Measurements from ENCODE around the gene RSPO4.

Gene RSPO4

GRCh38 chr20:922781-923180 is 79.3 kb downstream of the RSPO4 start:
- no peak for TF ChIP-seq CTCF (IDR thresholded peaks at IDR 0.05; ENCODE audit: low read depth, low read length, missing control alignments)
- Histone ChIP-seq H3K27ac (no peak overlapping the region), H3K4me3 (ENCODE audit: low read depth, low read length) (no peak overlapping the region), H3K27me3 (replicated peaks) (no peaks in the 10 kb centered on the region), H3K36me3 (replicated peaks) (no peaks in the 10 kb centered on the region)
- in situ Hi-C loops (cut with HindIII; ENCODE audit: low pct_ligation_motif_present, low sequenced_read_pairs), result no loop called here
- DNase-seq, result no peak

- TF ChIP-seq CTCF (IDR thresholded peaks at IDR 0.05; ENCODE audit: low read depth, low read length, missing control alignments), result no peak
- Histone ChIP-seq H3K27ac (no peak overlapping the region), H3K36me3 (replicated peaks) (no peaks in the 10 kb centered on the region), H3K4me3 (ENCODE audit: low read depth, low read length) (no peak overlapping the region), H3K27me3 (replicated peaks) (no peaks in the 10 kb centered on the region)
- DNase-seq, result no peak
- in situ Hi-C loops (cut with HindIII; ENCODE audit: low pct_ligation_motif_present, low sequenced_read_pairs), result no loop called here
Measured at GRCh38 chr20:921068-921467, 81.0 kb downstream of the RSPO4 start.

GRCh38 chr20:920311-920710 is 81.8 kb downstream of the RSPO4 start:
- Histone ChIP-seq H3K36me3 (replicated peaks) (no peaks in the 10 kb centered on the region), H3K4me3 (ENCODE audit: low read depth, low read length) (no peak overlapping the region), H3K27ac (no peak overlapping the region), H3K27me3 (replicated peaks) (peaks cover 2% of the 10 kb centered on the region)
- no peak for TF ChIP-seq CTCF (IDR thresholded peaks at IDR 0.05; ENCODE audit: low read depth, low read length, missing control alignments)
- DNase-seq, result no peak
- in situ Hi-C loops (cut with HindIII; ENCODE audit: low pct_ligation_motif_present, low sequenced_read_pairs), result no loop called here

GRCh38 chr20:919491-919916 is 82.6 kb downstream of the RSPO4 start:
- peaks cover 2% of the 10 kb centered on the region for H3K27me3 ChIP-seq (replicated peaks)
- TF ChIP-seq CTCF (IDR thresholded peaks at IDR 0.05; ENCODE audit: low read depth, low read length, missing control alignments), result no peak
- no peak overlapping the region for H3K4me3 ChIP-seq (ENCODE audit: low read depth, low read length)
- no peaks in the 10 kb centered on the region for H3K36me3 ChIP-seq (replicated peaks)
- in situ Hi-C loops (cut with HindIII; ENCODE audit: low pct_ligation_motif_present, low sequenced_read_pairs), result no loop called here
- no peak for DNase-seq
- no peak overlapping the region for H3K27ac ChIP-seq

- in situ Hi-C loops (cut with HindIII; ENCODE audit: low pct_ligation_motif_present, low sequenced_read_pairs), result no loop called here
- DNase-seq, result no peak
- no peak for TF ChIP-seq CTCF (IDR thresholded peaks at IDR 0.05; ENCODE audit: low read depth, low read length, missing control alignments)
- Histone ChIP-seq H3K36me3 (replicated peaks) (no peaks in the 10 kb centered on the region), H3K27me3 (replicated peaks) (peaks cover 2% of the 10 kb centered on the region), H3K27ac (no peak overlapping the region), H3K4me3 (ENCODE audit: low read depth, low read length) (no peak overlapping the region)
Measured at GRCh38 chr20:917416-917815, 84.7 kb downstream of the RSPO4 start.

- Histone ChIP-seq H3K4me3 (ENCODE audit: low read depth, low read length) (no peak overlapping the region), H3K27me3 (replicated peaks) (peaks cover 2% of the 10 kb centered on the region), H3K27ac (no peak overlapping the region), H3K36me3 (replicated peaks) (no peaks in the 10 kb centered on the region)
- no peak for TF ChIP-seq CTCF (IDR thresholded peaks at IDR 0.05; ENCODE audit: low read depth, low read length, missing control alignments)
- DNase-seq, result no peak
- in situ Hi-C loops (cut with HindIII; ENCODE audit: low pct_ligation_motif_present, low sequenced_read_pairs), result no loop called here
Measured at GRCh38 chr20:916825-917224, 85.3 kb downstream of the RSPO4 start.
